Astrocyte (in vitro differentiated cells and primary cell): ENCODE measurements around the gene ISL2. TPM values are rescaled to one million over a fixed set of nuclear protein-coding genes. Genes with fewer than 3 reads are reported as not detected.

Source experiments
- DNase-seq: peaks from one replicate; pipeline ENCODE4 v3.0.0-alpha.2; 2010; ENCODE audit warnings: low read depth
- FAIRE-seq: peaks from 2 replicates; lab custom pipeline; 2011; peaks lifted over from hg19 to GRCh38; lab: Jason Lieb, UNC
- H2AFZ ChIP-seq: 2 replicates; pipeline ENCODE4 v1.6.0; 2012; ENCODE audit warnings: low read depth, low read length, inconsistent platforms
- H3K27ac ChIP-seq: 2 replicates; pipeline ENCODE4 v1.5.1; 2011; ENCODE audit warnings: low read depth, low read length, inconsistent platforms
- H3K27me3 ChIP-seq: 2 replicates; pipeline ENCODE4 v1.6.0; 2011; ENCODE audit warnings: low read length, inconsistent platforms; ENCODE audit not compliant: insufficient read depth
- H3K36me3 ChIP-seq: 2 replicates; pipeline ENCODE4 v1.5.1; 2011; ENCODE audit warnings: low read length, inconsistent platforms; ENCODE audit not compliant: insufficient read depth
- H3K4me1 ChIP-seq: 2 replicates; pipeline ENCODE4 v1.5.1; 2011; ENCODE audit warnings: low read length, inconsistent platforms; ENCODE audit not compliant: insufficient read depth
- H3K4me2 ChIP-seq: 2 replicates; pipeline ENCODE4 v1.6.0; 2012; ENCODE audit warnings: low read length, inconsistent platforms
- H3K4me3 ChIP-seq: 2 replicates; pipeline ENCODE4 v1.5.1; 2011; ENCODE audit warnings: low read depth, mild to moderate bottlenecking, low read length, inconsistent platforms; ENCODE audit not compliant: insufficient read depth
- H3K79me2 ChIP-seq: 2 replicates; pipeline ENCODE4 v1.6.0; 2012; ENCODE audit warnings: mild to moderate bottlenecking, low read length, inconsistent platforms; ENCODE audit not compliant: insufficient read depth
- H3K9ac ChIP-seq: 2 replicates; pipeline ENCODE4 v1.6.0; 2012; ENCODE audit warnings: mild to moderate bottlenecking, low read length, inconsistent platforms
- H3K9me3 ChIP-seq: 2 replicates; pipeline ENCODE4 v1.5.1; 2012; ENCODE audit warnings: low read depth, mild to moderate bottlenecking, low read length, inconsistent platforms; ENCODE audit not compliant: insufficient read depth
- H4K20me1 ChIP-seq: 2 replicates; pipeline ENCODE4 v1.6.0; 2012; ENCODE audit warnings: low read length, inconsistent platforms; ENCODE audit not compliant: insufficient read depth
- H3K27ac Mint-ChIP-seq: one replicate; pipeline ENCODE4 v1.8.0; 2021; ENCODE audit warnings: mild to moderate bottlenecking, mixed read lengths; ENCODE audit not compliant: unreplicated experiment
- H3K27me3 Mint-ChIP-seq: one replicate; pipeline ENCODE4 v1.8.0; 2021; ENCODE audit warnings: low read depth, mixed read lengths; ENCODE audit not compliant: unreplicated experiment
- H3K36me3 Mint-ChIP-seq: one replicate; pipeline ENCODE4 v1.8.0; 2021; ENCODE audit warnings: low read depth, mixed read lengths; ENCODE audit not compliant: unreplicated experiment
- H3K4me1 Mint-ChIP-seq: one replicate; pipeline ENCODE4 v1.8.0; 2021; ENCODE audit warnings: low read depth, mixed read lengths; ENCODE audit not compliant: unreplicated experiment
- H3K4me3 Mint-ChIP-seq: one replicate; pipeline ENCODE4 v1.8.0; 2021; ENCODE audit warnings: mild to moderate bottlenecking, moderate library complexity, mixed read lengths; ENCODE audit not compliant: unreplicated experiment
- H3K9me3 Mint-ChIP-seq: one replicate; pipeline ENCODE4 v1.8.0; 2021; ENCODE audit warnings: mild to moderate bottlenecking, mixed read lengths; ENCODE audit not compliant: unreplicated experiment
- EZH2 ChIP-seq: IDR thresholded peaks from 2 replicates; pipeline ENCODE4 v1.6.1; 2012; ENCODE audit warnings: mild to moderate bottlenecking, low read length, inconsistent platforms; ENCODE audit not compliant: insufficient read depth
- total RNA-seq: library from RNA; stranded (reverse); gene quantifications from 2 replicates; pipeline ENCODE4 v1.2.1, GENCODE V29; 2021
- TF ChIP-seq, protein P1 (sequence below): IDR thresholded peaks from 2 replicates; pipeline ENCODE4 v1.5.1; 2011; ENCODE audit warnings: low read depth, mild to moderate bottlenecking, inconsistent platforms, low read length, moderate library complexity; ENCODE audit not compliant: insufficient read depth

The ISL2 gene
- total RNA-seq, 1 donor from 2014 or later: 2.1 TPM

DNA sequence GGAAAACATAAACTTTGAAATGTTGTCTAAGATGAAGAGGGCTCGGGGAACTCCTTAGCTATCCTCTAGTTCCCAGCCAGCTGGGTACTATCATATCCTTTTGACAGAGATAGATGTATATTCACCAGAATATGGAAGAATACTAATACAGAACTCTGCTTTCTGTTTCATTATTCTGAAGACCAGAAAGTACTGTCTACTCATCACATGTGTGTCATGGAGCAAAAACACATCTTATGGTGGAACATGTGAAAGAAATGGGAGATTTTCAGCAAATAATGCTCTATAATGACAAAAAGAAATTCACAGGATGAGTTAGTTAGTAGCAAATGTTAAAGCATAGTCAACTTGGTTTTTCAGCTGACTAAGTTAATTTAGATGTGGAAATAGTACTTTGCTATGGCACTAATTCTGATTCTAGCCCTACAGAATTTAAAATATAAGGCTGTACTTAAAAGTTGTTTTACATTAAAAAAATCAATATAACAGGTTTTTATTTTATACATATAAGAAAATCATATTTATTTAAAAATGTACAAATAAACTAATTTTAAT, 16.5 kb downstream of the ISL2 start:
- no peak for TF ChIP-seq EZH2
- TF ChIP-seq, protein P1, sequence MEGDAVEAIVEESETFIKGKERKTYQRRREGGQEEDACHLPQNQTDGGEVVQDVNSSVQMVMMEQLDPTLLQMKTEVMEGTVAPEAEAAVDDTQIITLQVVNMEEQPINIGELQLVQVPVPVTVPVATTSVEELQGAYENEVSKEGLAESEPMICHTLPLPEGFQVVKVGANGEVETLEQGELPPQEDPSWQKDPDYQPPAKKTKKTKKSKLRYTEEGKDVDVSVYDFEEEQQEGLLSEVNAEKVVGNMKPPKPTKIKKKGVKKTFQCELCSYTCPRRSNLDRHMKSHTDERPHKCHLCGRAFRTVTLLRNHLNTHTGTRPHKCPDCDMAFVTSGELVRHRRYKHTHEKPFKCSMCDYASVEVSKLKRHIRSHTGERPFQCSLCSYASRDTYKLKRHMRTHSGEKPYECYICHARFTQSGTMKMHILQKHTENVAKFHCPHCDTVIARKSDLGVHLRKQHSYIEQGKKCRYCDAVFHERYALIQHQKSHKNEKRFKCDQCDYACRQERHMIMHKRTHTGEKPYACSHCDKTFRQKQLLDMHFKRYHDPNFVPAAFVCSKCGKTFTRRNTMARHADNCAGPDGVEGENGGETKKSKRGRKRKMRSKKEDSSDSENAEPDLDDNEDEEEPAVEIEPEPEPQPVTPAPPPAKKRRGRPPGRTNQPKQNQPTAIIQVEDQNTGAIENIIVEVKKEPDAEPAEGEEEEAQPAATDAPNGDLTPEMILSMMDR: no peak
- Histone ChIP-seq H3K9ac (no peak overlapping the region), H3K4me2 (no peak overlapping the region), H3K36me3 (no peaks in the 10 kb centered on the region), H4K20me1 (no peaks in the 10 kb centered on the region), H3K4me3 (no peak overlapping the region), H3K27me3 (no peaks in the 10 kb centered on the region), H3K27ac (no peak overlapping the region), H3K79me2 (no peaks in the 10 kb centered on the region), H3K9me3 (no peaks in the 10 kb centered on the region), H3K4me1 (no peaks in the 10 kb centered on the region), H2AFZ (no peak overlapping the region)
- no peak for DNase-seq
- no peaks in the 10 kb centered on the region for H3K36me3 Mint-ChIP-seq
- H3K27me3 Mint-ChIP-seq: peaks cover 29% of the 10 kb centered on the region
- no peak overlapping the region for H3K4me3 Mint-ChIP-seq
- H3K27ac Mint-ChIP-seq: no peak overlapping the region
- H3K4me1 Mint-ChIP-seq: peaks cover 4% of the 10 kb centered on the region
- H3K9me3 Mint-ChIP-seq: no peaks in the 10 kb centered on the region
- FAIRE-seq: peak; percentile 55

DNA sequence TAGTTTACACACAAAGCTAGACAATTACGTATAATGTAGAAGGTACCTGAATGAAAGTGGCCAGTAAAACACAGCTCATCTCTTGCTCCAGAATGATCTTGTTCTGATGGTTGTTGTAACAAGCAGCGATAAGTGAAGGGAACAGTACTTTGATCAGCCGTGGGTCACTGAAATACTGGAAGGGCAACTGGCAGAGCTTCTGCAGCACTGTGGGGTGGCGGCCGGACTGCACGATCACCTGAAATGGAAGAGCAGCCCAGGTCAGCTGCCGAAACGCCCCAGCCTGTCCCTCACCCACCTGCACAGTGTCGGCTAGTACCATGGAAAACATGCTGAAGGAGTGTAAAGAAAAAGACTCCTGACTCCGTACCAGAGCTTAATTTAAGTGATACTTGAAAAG, 17.3 kb downstream of the ISL2 start:
- no peaks in the 10 kb centered on the region for H3K36me3 ChIP-seq
- H3K9ac ChIP-seq: no peak overlapping the region
- no peak overlapping the region for H3K27ac Mint-ChIP-seq
- no peaks in the 10 kb centered on the region for H4K20me1 ChIP-seq
- no peak for DNase-seq
- H2AFZ ChIP-seq: no peak overlapping the region
- peaks cover 4% of the 10 kb centered on the region for H3K4me1 Mint-ChIP-seq
- no peak overlapping the region for H3K4me2 ChIP-seq
- no peak overlapping the region for H3K4me3 Mint-ChIP-seq
- H3K36me3 Mint-ChIP-seq: no peaks in the 10 kb centered on the region
- no peak overlapping the region for H3K27ac ChIP-seq
- no peaks in the 10 kb centered on the region for H3K9me3 ChIP-seq
- no peaks in the 10 kb centered on the region for H3K9me3 Mint-ChIP-seq
- no peaks in the 10 kb centered on the region for H3K4me1 ChIP-seq
- no peak overlapping the region for H3K4me3 ChIP-seq
- no peak for TF ChIP-seq EZH2
- TF ChIP-seq, protein P1: no peak
- H3K27me3 ChIP-seq: no peaks in the 10 kb centered on the region
- peaks cover 23% of the 10 kb centered on the region for H3K27me3 Mint-ChIP-seq
- no peaks in the 10 kb centered on the region for H3K79me2 ChIP-seq
- no peak for FAIRE-seq

DNA sequence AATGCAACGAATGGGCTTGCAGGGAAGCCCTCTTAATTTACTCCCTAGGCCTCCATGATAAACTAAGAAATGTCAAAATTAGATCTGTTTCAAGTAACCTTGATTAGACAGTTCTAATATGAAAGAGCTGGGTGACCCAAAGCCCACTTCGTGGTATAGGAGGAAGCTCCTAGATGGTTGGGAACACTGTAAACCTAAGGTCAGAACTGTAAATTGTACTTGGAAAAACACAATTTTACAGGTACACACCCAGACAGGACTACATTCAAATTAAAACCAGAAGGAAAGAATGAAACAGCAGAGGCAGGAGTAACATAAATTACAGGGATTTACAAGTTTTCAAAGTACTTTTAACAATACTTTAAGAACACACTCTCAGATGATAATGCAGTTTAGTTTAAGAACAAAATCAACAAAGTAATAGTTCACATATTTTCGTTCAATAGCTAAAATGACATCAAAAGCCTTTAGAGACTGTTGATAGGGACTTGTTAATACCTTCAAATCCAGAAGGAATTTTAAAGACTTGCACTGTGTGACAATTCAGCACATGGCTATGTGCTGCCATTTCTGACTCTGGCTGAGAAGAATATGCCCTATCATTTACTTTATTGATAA, 18.4 kb downstream of the ISL2 start:
- TF ChIP-seq, protein P1: no peak
- TF ChIP-seq EZH2: no peak
- no peaks in the 10 kb centered on the region for H3K4me1 ChIP-seq

More for the DNA sequence above, 18.4 kb downstream of the ISL2 start:
- no peaks in the 10 kb centered on the region for H3K9me3 ChIP-seq
- H3K27ac ChIP-seq: no peak overlapping the region
- Mint-ChIP-seq H3K27me3 (peaks cover 22% of the 10 kb centered on the region), H3K4me1 (no peaks in the 10 kb centered on the region), H3K36me3 (no peaks in the 10 kb centered on the region), H3K9me3 (no peaks in the 10 kb centered on the region), H3K27ac (no peak overlapping the region), H3K4me3 (no peak overlapping the region)
- no peaks in the 10 kb centered on the region for H3K79me2 ChIP-seq
- FAIRE-seq (no peak), DNase-seq (no peak)
- H4K20me1 ChIP-seq: no peaks in the 10 kb centered on the region
- H3K4me3 ChIP-seq: no peak overlapping the region
- H2AFZ ChIP-seq: no peak overlapping the region
- H3K27me3 ChIP-seq: no peaks in the 10 kb centered on the region
- no peaks in the 10 kb centered on the region for H3K36me3 ChIP-seq
- no peak overlapping the region for H3K4me2 ChIP-seq
- H3K9ac ChIP-seq: no peak overlapping the region
